ENCODE results near the gene CXCL12. TPM values are rescaled to one million over a fixed set of nuclear protein-coding genes. Genes with fewer than 3 reads are reported as not detected.

The CXCL12 gene
- total RNA-seq, 1 donor from 2014 or later, result 0.97 TPM

GRCh38 chr10:44418637-44419036 lies 33.7 kb upstream of the CXCL12 start:
- no peaks in the 10 kb centered on the region for H3K9me3 Mint-ChIP-seq (ENCODE audit: unreplicated experiment)
- no peak for TF ChIP-seq CTCF (IDR thresholded peaks at IDR 0.05; ENCODE audit: unreplicated experiment)
- H3K4me1 Mint-ChIP-seq (ENCODE audit: unreplicated experiment), result peaks cover 2% of the 10 kb centered on the region
- no peak overlapping the region for H3K27ac Mint-ChIP-seq (ENCODE audit: unreplicated experiment)
- no peak for DNase-seq (ENCODE audit: low spot score)
- no peaks in the 10 kb centered on the region for H3K36me3 Mint-ChIP-seq (ENCODE audit: low read depth, unreplicated experiment)
- no peak overlapping the region for H3K4me3 Mint-ChIP-seq (ENCODE audit: unreplicated experiment)
- peaks cover 3% of the 10 kb centered on the region for H3K27me3 Mint-ChIP-seq (ENCODE audit: unreplicated experiment)

- Mint-ChIP-seq H3K4me1 (ENCODE audit: unreplicated experiment) (peaks cover 2% of the 10 kb centered on the region), H3K4me3 (ENCODE audit: unreplicated experiment) (no peak overlapping the region), H3K9me3 (ENCODE audit: unreplicated experiment) (no peaks in the 10 kb centered on the region), H3K36me3 (ENCODE audit: low read depth, unreplicated experiment) (no peaks in the 10 kb centered on the region), H3K27me3 (ENCODE audit: unreplicated experiment) (peaks cover 3% of the 10 kb centered on the region), H3K27ac (ENCODE audit: unreplicated experiment) (no peak overlapping the region)
- no peak for DNase-seq (ENCODE audit: low spot score)
- no peak for TF ChIP-seq CTCF (IDR thresholded peaks at IDR 0.05; ENCODE audit: unreplicated experiment)
These were observed 32.9 kb upstream of the CXCL12 start for GRCh38 chr10:44417761-44418160.

GRCh38 chr10:44416936-44417335 lies 32.0 kb upstream of the CXCL12 start:
- H3K4me1 Mint-ChIP-seq (ENCODE audit: unreplicated experiment), result peaks cover 2% of the 10 kb centered on the region
- TF ChIP-seq CTCF (IDR thresholded peaks at IDR 0.05; ENCODE audit: unreplicated experiment), result no peak
- peaks cover 5% of the 10 kb centered on the region for H3K27me3 Mint-ChIP-seq (ENCODE audit: unreplicated experiment)
- DNase-seq (ENCODE audit: low spot score), result no peak
- peaks cover 3% of the 10 kb centered on the region for H3K36me3 Mint-ChIP-seq (ENCODE audit: low read depth, unreplicated experiment)
- H3K9me3 Mint-ChIP-seq (ENCODE audit: unreplicated experiment), result peaks cover 1% of the 10 kb centered on the region
- H3K4me3 Mint-ChIP-seq (ENCODE audit: unreplicated experiment), result no peak overlapping the region
- H3K27ac Mint-ChIP-seq (ENCODE audit: unreplicated experiment), result no peak overlapping the region

GRCh38 chr10:44416021-44416771 lies 31.3 kb upstream of the CXCL12 start:
- TF ChIP-seq CTCF (IDR thresholded peaks at IDR 0.05; ENCODE audit: unreplicated experiment), result no peak

GRCh38 chr10:44415121-44415520 lies 30.2 kb upstream of the CXCL12 start:
- Mint-ChIP-seq H3K4me1 (ENCODE audit: unreplicated experiment) (peaks cover 2% of the 10 kb centered on the region), H3K36me3 (ENCODE audit: low read depth, unreplicated experiment) (peaks cover 7% of the 10 kb centered on the region), H3K27me3 (ENCODE audit: unreplicated experiment) (peaks cover 5% of the 10 kb centered on the region), H3K4me3 (ENCODE audit: unreplicated experiment) (no peak overlapping the region), H3K9me3 (ENCODE audit: unreplicated experiment) (peaks cover 5% of the 10 kb centered on the region), H3K27ac (ENCODE audit: unreplicated experiment) (no peak overlapping the region)
- DNase-seq (ENCODE audit: low spot score), result no peak
- TF ChIP-seq CTCF (IDR thresholded peaks at IDR 0.05; ENCODE audit: unreplicated experiment), result no peak

More at GRCh38 chr10:44416021-44416771, 31.3 kb upstream of the CXCL12 start:
- Mint-ChIP-seq H3K9me3 (ENCODE audit: unreplicated experiment) (peaks cover 5% of the 10 kb centered on the region), H3K4me1 (ENCODE audit: unreplicated experiment) (peaks cover 2% of the 10 kb centered on the region), H3K4me3 (ENCODE audit: unreplicated experiment) (no peak overlapping the region), H3K27ac (ENCODE audit: unreplicated experiment) (no peak overlapping the region), H3K36me3 (ENCODE audit: low read depth, unreplicated experiment) (peaks cover 7% of the 10 kb centered on the region), H3K27me3 (ENCODE audit: unreplicated experiment) (peaks cover 5% of the 10 kb centered on the region)
- no peak for DNase-seq (ENCODE audit: low spot score)

Data from endothelial cell (in vitro differentiated cells).